H1 (cell line): Measurements from ENCODE around the gene MOSMO. TPM values are rescaled to one million over a fixed set of nuclear protein-coding genes. Genes with fewer than 3 reads are reported as not detected.

Experiments
- CTCF ChIA-PET: fragments of 300-600 bp; sonication (Branson Sonifier 250); formaldehyde crosslinking; loops from one replicate; lab custom pipeline; 2021; ENCODE audit not compliant: partially characterized antibody; lab: Charles Lee
- POLR2A ChIA-PET: fragments of 300-600 bp; sonication (Branson Sonifier 250); formaldehyde crosslinking; loops from one replicate; lab custom pipeline; 2021; ENCODE audit warnings: inconsistent platforms; ENCODE audit not compliant: partially characterized antibody; lab: Charles Lee
- DNase-seq, 2 experiments: peaks; one replicate each; pipeline versions ENCODE4 v3.0.0 to v3.0.0-alpha.2; 2010 to 2022; ENCODE audit warnings: low spot score in 2 of 2, low read depth in 1 of 2, mixed read lengths in 1 of 2
- FAIRE-seq: peaks from 2 replicates; lab custom pipeline; 2011; peaks lifted over from hg19 to GRCh38; lab: Jason Lieb, UNC
- H2AFZ ChIP-seq: 2 replicates; pipeline ENCODE4 v1.8.1; 2012; ENCODE audit warnings: low read length, inconsistent platforms
- H2AK5ac ChIP-seq: 2 replicates; pipeline ENCODE4 v1.6.1; 2013; ENCODE audit warnings: low read depth, low read length
- H2BK120ac ChIP-seq: replicated peaks from 2 replicates; pipeline ENCODE3; 2013; ENCODE audit warnings: low read depth, low read length, inconsistent platforms
- H2BK12ac ChIP-seq: 2 replicates; pipeline ENCODE4 v1.6.1; 2013; ENCODE audit warnings: low read depth, low read length
- H2BK15ac ChIP-seq: 2 replicates; pipeline ENCODE4 v1.6.1; 2013; ENCODE audit warnings: low read length
- H2BK20ac ChIP-seq: 2 replicates; pipeline ENCODE4 v1.6.1; 2013; ENCODE audit warnings: low read length
- H2BK5ac ChIP-seq: 2 replicates; pipeline ENCODE4 v1.6.1; 2013; ENCODE audit warnings: low read depth, low read length
- H3K14ac ChIP-seq: 2 replicates; pipeline ENCODE4 v1.6.1; 2013; ENCODE audit warnings: inconsistent platforms; ENCODE audit not compliant: insufficient read length
- H3K18ac ChIP-seq: 2 replicates; pipeline ENCODE4 v1.6.1; 2013; ENCODE audit warnings: low read length; ENCODE audit errors: extremely low read depth
- H3K23ac ChIP-seq: 2 replicates; pipeline ENCODE4 v1.6.1; 2013; ENCODE audit warnings: inconsistent platforms; ENCODE audit not compliant: insufficient read length
- H3K23me2 ChIP-seq: 2 replicates; pipeline ENCODE4 v1.6.1; 2013; ENCODE audit warnings: low read depth, low read length
- H3K27ac ChIP-seq: 2 replicates; pipeline ENCODE4 v1.6.1; 2011; ENCODE audit warnings: low read depth, low read length, inconsistent platforms
- H3K27me3 ChIP-seq, 4 experiments: replicated peaks in 1 of 4; 1 replicate in 1 of 4; 2 replicates in 3 of 4; pipeline versions ENCODE4 v1.6.1 to v1.8.1; 2011 to 2013; ENCODE audit warnings: low read length in 3 of 4, mild to moderate bottlenecking in 3 of 4, inconsistent platforms in 2 of 4, mixed read lengths in 2 of 4, moderate library complexity in 1 of 4; ENCODE audit not compliant: control insufficient read depth in 3 of 4, insufficient read depth in 3 of 4; ENCODE audit errors: extremely low read depth in 1 of 4
- H3K36me3 ChIP-seq, 4 experiments: 2 replicates each; pipeline versions ENCODE4 v1.6.1 to v1.8.1; 2011 to 2013; ENCODE audit warnings: mild to moderate bottlenecking in 4 of 4, low read length in 3 of 4, moderate library complexity in 2 of 4, control low read depth in 1 of 4, inconsistent platforms in 1 of 4; ENCODE audit not compliant: insufficient read depth in 4 of 4, control insufficient read depth in 2 of 4
- H3K4ac ChIP-seq: replicated peaks from 2 replicates; pipeline ENCODE3; 2013; ENCODE audit warnings: low read length, low read depth, mixed read lengths, inconsistent platforms; ENCODE audit not compliant: insufficient read length
- H3K4me1 ChIP-seq, 4 experiments: replicated peaks in 1 of 4; 1 replicate in 1 of 4; 2 replicates in 3 of 4; pipeline versions ENCODE4 v1.6.1 to v1.8.1; 2011 to 2013; ENCODE audit warnings: low read length in 3 of 4, inconsistent platforms in 2 of 4, mixed read lengths in 1 of 4; ENCODE audit not compliant: insufficient read depth in 4 of 4, control insufficient read depth in 3 of 4
- H3K4me2 ChIP-seq, 2 experiments: 2 replicates each; pipeline versions ENCODE4 v1.6.1 to v1.8.1; 2011 to 2013; ENCODE audit warnings: low read depth in 2 of 2, low read length in 2 of 2, control low read depth in 1 of 2, inconsistent platforms in 1 of 2, mild to moderate bottlenecking in 1 of 2; ENCODE audit not compliant: insufficient read depth in 1 of 2
- H3K4me3 ChIP-seq, 4 experiments: fragments of 200-600, 300-600 bp in 1 of 4; sonication (generic), shearing (Covaris generic), sonication (Bioruptor Twin) in 1 of 4; 2 replicates each; pipeline versions ENCODE4 v1.5.1 to v1.8.1; 2011 to 2016; ENCODE audit warnings: low read length in 4 of 4, low read depth in 3 of 4, control low read depth in 2 of 4, inconsistent platforms in 2 of 4, mild to moderate bottlenecking in 2 of 4, mixed read lengths in 1 of 4, moderate library complexity in 1 of 4; ENCODE audit not compliant: insufficient read depth in 2 of 4; ENCODE audit errors: extremely low read depth in 1 of 4
- H3K56ac ChIP-seq: replicated peaks from 2 replicates; pipeline ENCODE3; 2013; ENCODE audit warnings: low read depth, mild to moderate bottlenecking, mixed read lengths, low read length, inconsistent platforms; ENCODE audit not compliant: insufficient read length
- H3K79me1 ChIP-seq: 2 replicates; pipeline ENCODE4 v1.6.1; 2013; ENCODE audit warnings: low read depth, low read length, control low read depth
- H3K79me2 ChIP-seq, 2 experiments: 2 replicates each; pipeline versions ENCODE4 v1.6.1 to v1.8.1; 2012 to 2013; ENCODE audit warnings: low read length in 2 of 2, mild to moderate bottlenecking in 2 of 2, inconsistent platforms in 1 of 2; ENCODE audit not compliant: insufficient read depth in 2 of 2, control insufficient read depth in 1 of 2
- H3K9ac ChIP-seq, 4 experiments: replicated peaks in 1 of 4; 1 replicate in 1 of 4; 2 replicates in 3 of 4; pipeline versions ENCODE4 v1.6.1 to v1.8.1; 2011 to 2013; ENCODE audit warnings: low read depth in 3 of 4, low read length in 3 of 4, control low read depth in 2 of 4, mild to moderate bottlenecking in 2 of 4, moderate library complexity in 2 of 4, inconsistent platforms in 1 of 4; ENCODE audit errors: extremely low read depth in 1 of 4
- H3K9me3 ChIP-seq, 2 experiments: 2 replicates each; pipeline versions ENCODE4 v1.6.1 to v1.8.1; 2012 to 2013; ENCODE audit warnings: mild to moderate bottlenecking in 2 of 2, moderate library complexity in 2 of 2, control low read depth in 1 of 2, inconsistent platforms in 1 of 2, low read depth in 1 of 2, low read length in 1 of 2, mixed read lengths in 1 of 2; ENCODE audit not compliant: insufficient read depth in 2 of 2
- H4K20me1 ChIP-seq, 2 experiments: replicated peaks in 1 of 2; 2 replicates each; pipeline versions ENCODE3 to v1.8.1; 2011 to 2013; ENCODE audit warnings: inconsistent platforms in 2 of 2, low read length in 2 of 2, mild to moderate bottlenecking in 1 of 2; ENCODE audit not compliant: insufficient read depth in 2 of 2, control insufficient read depth in 1 of 2
- H4K5ac ChIP-seq: 2 replicates; pipeline ENCODE4 v1.6.1; 2013; ENCODE audit warnings: low read length, low read depth, mixed read lengths, inconsistent platforms; ENCODE audit not compliant: insufficient read length
- H4K8ac ChIP-seq: 2 replicates; pipeline ENCODE4 v1.8.0; 2013; ENCODE audit warnings: mild to moderate bottlenecking, moderate library complexity, low read length, inconsistent platforms; ENCODE audit not compliant: insufficient read depth; ENCODE audit errors: extremely low read depth
- H4K91ac ChIP-seq: replicated peaks from 2 replicates; pipeline ENCODE3; 2013; ENCODE audit warnings: low read length, mixed read lengths, inconsistent platforms; ENCODE audit not compliant: insufficient read length
- CTBP2 ChIP-seq: IDR thresholded peaks from 2 replicates; pipeline ENCODE4 v1.7.0; 2011; ENCODE audit warnings: borderline replicate concordance, mild to moderate bottlenecking, moderate library complexity, mixed read lengths, low read length; ENCODE audit not compliant: insufficient read depth, insufficient read length
- E2F6 ChIP-seq: IDR thresholded peaks from 2 replicates; pipeline ENCODE4 v1.6.1; 2012; ENCODE audit warnings: inconsistent platforms
- GTF2F1 ChIP-seq: IDR thresholded peaks from 2 replicates; pipeline ENCODE4 v1.6.1; 2012; ENCODE audit warnings: low read depth, low read length, improper control_type of control experiment, borderline replicate concordance
- PHF8 ChIP-seq: fragments of 200-600 bp; sonication (generic); conservative IDR thresholded peaks from 2 replicates; pipeline ENCODE4 v1.7.1; 2012; ENCODE audit warnings: low read depth, mild to moderate bottlenecking, inconsistent platforms, low read length, moderate library complexity
- TAF1 ChIP-seq: IDR thresholded peaks from 2 replicates; pipeline ENCODE4 v1.6.1; 2011; ENCODE audit warnings: mild to moderate bottlenecking, low read depth, low read length
- WGBS, 2 experiments: shearing (Covaris generic) in 1 of 2; methylation state at CpG; one replicate each; pipeline versions ENCODE4 v1.1.6 to v1.1.7; 2013 to 2015; ENCODE audit warnings: low lambda C conversion rate in 2 of 2, mixed read lengths in 2 of 2, inconsistent platforms in 1 of 2, low coverage in 1 of 2, missing lambda C conversion rate in 1 of 2; ENCODE audit not compliant: insufficient replicate concordance in 2 of 2, insufficient coverage in 1 of 2, insufficient read length in 1 of 2; ENCODE audit errors: extremely low coverage in 1 of 2, missing lambda C conversion rate in 1 of 2; 5-methylcytosine and 5-hydroxymethylcytosine counted together
- polyA plus RNA-seq, 7 experiments: library from polyadenylated mRNA; depleted of rRNA in 3 of 7; stranded (reverse) in 5 of 7; unstranded in 2 of 7; fragments of >200 nt in 5 of 7; fragments of 200-250 nt in 2 of 7; gene quantifications; 1 replicate in 5 of 7; 2 replicates in 1 of 7; 4 replicates in 1 of 7; pipeline versions ENCODE4 v1.2.1 to v1.2.3, GENCODE V29; 2011 to 2013; ENCODE audit warnings: missing spikeins in 2 of 7, mixed read lengths in 2 of 7
- total RNA-seq: library from RNA; stranded (reverse); fragmentation: NEBNext Ultra II Directional; extraction: Animal tissue kit (Norgen Biotek cat#: 25700); gene quantifications from 2 replicates; pipeline ENCODE4 v1.2.1, GENCODE V29; 2021

MOSMO gene
- total and polyA plus RNA-seq, 2 of the 8 experiments (the other 6 are each of a cell fraction or from before 2014, with no cell fraction given): 8.6 to 14.8 TPM

- no peak overlapping the region for H3K18ac ChIP-seq
- FAIRE-seq: no peak
- no peak overlapping the region for H2BK20ac ChIP-seq
- no peak overlapping the region for H4K5ac ChIP-seq
- no peak overlapping the region for H2AFZ ChIP-seq
- H3K79me2 ChIP-seq: no peaks in the 10 kb centered on the region
- no peak overlapping the region for H4K8ac ChIP-seq
- H3K4me2 ChIP-seq: no peak overlapping the region
- H2BK15ac ChIP-seq: no peak overlapping the region
- 73% methylated on average over 1 of the region's 1 CpG; no CpG with 5 or more reads in 1 of the 2 experiments for WGBS, 2 experiments
- H3K4me3 ChIP-seq: no peak overlapping the region
- no peak overlapping the region for H3K27ac ChIP-seq
- H3K4ac ChIP-seq: no peak overlapping the region
- CTCF ChIA-PET: interaction anchor here (0.6 to 6.1 kb wide), 8 partner anchors 9 to 814 kb away, joined by 3 to 63 read pairs (median 3); no protein-coding TSS in a partner anchor
- H3K23me2 ChIP-seq: 0 out of 2 replicates have a peak, but pooled peaks cover 2% of the 10 kb centered on the region
- H3K27me3 ChIP-seq: peaks cover 0 to 1% (median 0%) of the 10 kb centered on the region in 4 experiments; a peak in 1 of 7 replicates
- peaks cover 0 to 12% (median 3%) of the 10 kb centered on the region in 4 experiments; a peak in 6 of 7 replicates for H3K4me1 ChIP-seq
- no peak overlapping the region for H2AK5ac ChIP-seq
- H4K91ac ChIP-seq: no peak overlapping the region
- no peaks in the 10 kb centered on the region for H4K20me1 ChIP-seq
- no peak overlapping the region for H2BK12ac ChIP-seq
- no peak overlapping the region for H2BK120ac ChIP-seq
- no peak overlapping the region for H3K56ac ChIP-seq
- H2BK5ac ChIP-seq: no peak overlapping the region
- no peak overlapping the region for H3K23ac ChIP-seq
- TF ChIP-seq GTF2F1: no peak
- no peak for TF ChIP-seq PHF8
- no peak for TF ChIP-seq TAF1
- TF ChIP-seq CTBP2: no peak
- no peak for TF ChIP-seq E2F6
- TF ChIP-seq, all 59 proteins: peak for 0
- Histone ChIP-seq H3K9me3 (no peaks in the 10 kb centered on the region), H3K36me3 (no peaks in the 10 kb centered on the region; a peak in 1 of 8 replicates), H3K9ac (no peak overlapping the region), H3K14ac (no peak overlapping the region), H3K79me1 (no peaks in the 10 kb centered on the region)
- DNase-seq: no peak
- POLR2A ChIA-PET: no interaction called here
Measured at GRCh38 chr16:22088642-22089041, 80.7 kb downstream of the MOSMO start.
